ENCODE measurements around the gene SH3GL2. TPM values are rescaled to one million over a fixed set of nuclear protein-coding genes. Genes with fewer than 3 reads are reported as not detected.

SH3GL2 gene
- polyA plus RNA-seq, 3 donors, result not detected

GRCh38 chr9:17795744-17796143 lies 216.9 kb downstream of the SH3GL2 start:
- Mint-ChIP-seq H3K27me3 (ENCODE audit: low read depth in 3 of 3) (no peaks in the 10 kb centered on the region), H3K9me3 (no peaks in the 10 kb centered on the region), H3K4me1 (no peaks in the 10 kb centered on the region), H3K4me3 (no peak overlapping the region), H3K36me3 (no peaks in the 10 kb centered on the region), H3K27ac (no peak overlapping the region)
- intact Hi-C loops (cut with micrococcal nuclease), result no loop called here
- WGBS (ENCODE audit: insufficient coverage), result 73% methylated on average over 5 of the region's 6 CpGs
- H3K36me3 ChIP-seq (replicated peaks in 1 of 2; ENCODE audit: control insufficient read depth in 1 of 2, insufficient read depth in 2 of 2, low read length in 2 of 2), result no peaks in the 10 kb centered on the region
- DNase-seq, result no peak
- no peaks in the 10 kb centered on the region for H3K27me3 ChIP-seq (ENCODE audit: control insufficient read depth in 2 of 2, insufficient read depth in 2 of 2, low read length in 2 of 2)
- no peaks in the 10 kb centered on the region for H4K20me1 ChIP-seq (ENCODE audit: insufficient read depth, low read length)
- H3K9ac ChIP-seq (ENCODE audit: insufficient read depth, low read length, poor library complexity, severe bottlenecking), result no peak overlapping the region
- no peak for TF ChIP-seq CTCF (IDR thresholded peaks at IDR 0.05)
- no peaks in the 10 kb centered on the region for H3K4me1 ChIP-seq (ENCODE audit: control insufficient read depth in 1 of 2, insufficient read depth in 2 of 2, low read length in 2 of 2)
- H3K9me3 ChIP-seq (replicated peaks in 1 of 2; ENCODE audit: control insufficient read depth in 1 of 2, insufficient read depth in 1 of 2, low read length in 2 of 2), result no peaks in the 10 kb centered on the region
- no peak overlapping the region for H3K4me2 ChIP-seq (replicated peaks; ENCODE audit: extremely low read depth, low read length, poor library complexity, severe bottlenecking)
- no peak overlapping the region for H3K4me3 ChIP-seq (replicated peaks in 1 of 3; ENCODE audit: low read depth in 2 of 3, low read length in 3 of 3)
- no peaks in the 10 kb centered on the region for H3K79me2 ChIP-seq (ENCODE audit: insufficient read depth, low read length)
- no peak overlapping the region for H2AFZ ChIP-seq (ENCODE audit: insufficient read depth, low read depth, low read length, poor library complexity, severe bottlenecking)
- no peak overlapping the region for H3K27ac ChIP-seq (ENCODE audit: low read depth in 1 of 2, low read length in 2 of 2)

- no peaks in the 10 kb centered on the region for H3K4me1 Mint-ChIP-seq
- Histone ChIP-seq H3K9ac (ENCODE audit: insufficient read depth, low read length, poor library complexity, severe bottlenecking) (no peak overlapping the region), H3K9me3 (replicated peaks in 1 of 2; ENCODE audit: control insufficient read depth in 1 of 2, insufficient read depth in 1 of 2, low read length in 2 of 2) (no peaks in the 10 kb centered on the region), H3K79me2 (ENCODE audit: insufficient read depth, low read length) (no peaks in the 10 kb centered on the region), H4K20me1 (ENCODE audit: insufficient read depth, low read length) (no peaks in the 10 kb centered on the region), H3K4me3 (replicated peaks in 1 of 3; ENCODE audit: low read depth in 2 of 3, low read length in 3 of 3) (no peak overlapping the region), H3K36me3 (replicated peaks in 1 of 2; ENCODE audit: control insufficient read depth in 1 of 2, insufficient read depth in 2 of 2, low read length in 2 of 2) (no peaks in the 10 kb centered on the region), H3K4me2 (replicated peaks; ENCODE audit: extremely low read depth, low read length, poor library complexity, severe bottlenecking) (no peak overlapping the region), H3K4me1 (ENCODE audit: control insufficient read depth in 1 of 2, insufficient read depth in 2 of 2, low read length in 2 of 2) (no peaks in the 10 kb centered on the region), H3K27ac (ENCODE audit: low read depth in 1 of 2, low read length in 2 of 2) (no peak overlapping the region), H3K27me3 (ENCODE audit: control insufficient read depth in 2 of 2, insufficient read depth in 2 of 2, low read length in 2 of 2) (no peaks in the 10 kb centered on the region), H2AFZ (ENCODE audit: insufficient read depth, low read depth, low read length, poor library complexity, severe bottlenecking) (no peak overlapping the region)
- no peak for DNase-seq
- TF ChIP-seq CTCF (IDR thresholded peaks at IDR 0.05), result no peak
- H3K9me3 Mint-ChIP-seq, result no peaks in the 10 kb centered on the region
- H3K4me3 Mint-ChIP-seq, result no peak overlapping the region
- intact Hi-C loops (cut with micrococcal nuclease), result no loop called here
- H3K36me3 Mint-ChIP-seq, result no peaks in the 10 kb centered on the region
- peaks cover 0 to 2% (median 0%) of the 10 kb centered on the region in 3 donors for H3K27me3 Mint-ChIP-seq (ENCODE audit: low read depth in 3 of 3)
- WGBS (ENCODE audit: insufficient coverage), result no CpG with 5 or more reads among the region's 2 CpGs
- H3K27ac Mint-ChIP-seq, result no peak overlapping the region
These were observed 220.5 kb downstream of the SH3GL2 start for GRCh38 chr9:17799369-17799768.
